Measurements from ENCODE around the gene TAC4. TPM values are rescaled to one million over a fixed set of nuclear protein-coding genes. Genes with fewer than 3 reads are reported as not detected.
A peak's percentile ranks its signal among the peaks of the same experiment; 100 is the strongest.

The TAC4 gene
- total RNA-seq, 1 donor from 2014 or later = not detected

DNA sequence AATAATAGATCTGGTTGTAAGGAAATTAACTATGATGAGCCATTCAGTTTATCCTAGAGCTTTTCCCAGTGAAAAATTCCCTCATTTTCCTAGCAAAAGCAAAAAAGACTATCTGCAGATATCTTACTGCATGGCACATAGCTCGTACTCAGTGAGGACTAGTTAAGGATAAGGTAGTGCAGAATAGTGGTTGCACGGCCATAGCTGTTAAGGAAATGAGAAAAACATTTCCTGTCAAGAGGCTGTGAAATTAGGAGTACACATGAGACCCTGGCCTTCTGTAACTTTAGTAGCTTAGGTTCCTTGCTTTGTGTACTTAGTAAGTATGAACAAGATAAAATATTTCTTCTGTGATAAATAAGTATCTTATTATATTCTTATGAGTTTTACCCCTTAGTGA lies 49.1 kb downstream of the TAC4 start:
- DNase-seq = no peak

DNA sequence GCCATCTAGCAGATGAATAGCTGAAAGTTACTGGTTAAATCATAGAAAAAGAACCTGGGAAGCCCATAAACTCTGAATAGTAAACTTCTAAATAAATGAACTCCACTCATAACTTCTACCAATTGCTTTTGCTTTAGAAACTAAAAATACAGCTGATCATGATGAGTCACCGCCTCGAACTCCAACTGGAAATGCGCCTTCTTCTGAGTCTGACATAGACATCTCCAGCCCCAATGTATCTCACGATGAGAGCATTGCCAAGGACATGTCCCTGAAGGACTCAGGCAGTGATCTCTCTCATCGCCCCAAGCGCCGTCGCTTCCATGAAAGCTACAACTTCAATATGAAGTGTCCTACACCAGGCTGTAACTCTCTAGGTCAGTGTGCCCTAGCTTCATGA lies 49.7 kb downstream of the TAC4 start:
- no peak for DNase-seq

DNA sequence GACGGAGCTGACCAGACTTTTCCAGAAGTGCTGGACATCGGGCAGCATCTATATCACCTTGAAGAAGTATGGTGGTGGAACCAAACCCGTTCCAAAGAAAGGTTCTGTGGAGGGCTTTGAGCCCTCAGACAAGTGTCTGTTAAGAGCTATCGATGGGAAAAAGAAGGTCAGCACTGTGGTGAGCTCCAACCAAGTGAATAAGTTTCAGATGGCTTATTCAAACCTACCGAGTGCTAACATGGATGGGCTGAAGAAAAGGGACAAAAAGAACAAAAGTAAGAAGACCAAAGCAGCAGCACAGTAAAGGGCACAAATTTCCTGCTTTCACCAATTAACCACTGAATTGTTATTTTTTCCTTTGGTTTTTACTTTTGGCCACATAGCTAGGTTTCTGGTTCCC lies 52.5 kb downstream of the TAC4 start:
- DNase-seq = no peak

DNA sequence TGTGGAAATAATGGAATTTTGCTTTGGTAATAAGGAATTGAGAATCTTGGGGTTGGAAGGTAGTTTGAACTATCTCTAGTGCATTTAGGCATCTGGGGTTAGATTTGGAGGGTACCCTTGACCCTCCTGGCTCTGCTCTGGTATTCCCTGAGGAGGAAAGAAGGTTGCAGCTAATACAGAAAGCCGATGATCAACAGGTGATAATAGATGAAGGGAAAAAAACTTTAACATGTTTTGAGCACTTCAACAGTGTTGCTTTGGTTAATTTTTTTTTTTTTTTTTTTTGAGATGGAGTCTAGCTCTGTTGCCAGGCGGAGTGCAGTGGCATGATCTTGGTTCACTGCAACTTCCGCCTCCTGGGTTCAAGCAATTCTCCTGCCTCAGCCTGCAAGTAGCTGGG lies 54.6 kb downstream of the TAC4 start:
- DNase-seq = no peak

DNA sequence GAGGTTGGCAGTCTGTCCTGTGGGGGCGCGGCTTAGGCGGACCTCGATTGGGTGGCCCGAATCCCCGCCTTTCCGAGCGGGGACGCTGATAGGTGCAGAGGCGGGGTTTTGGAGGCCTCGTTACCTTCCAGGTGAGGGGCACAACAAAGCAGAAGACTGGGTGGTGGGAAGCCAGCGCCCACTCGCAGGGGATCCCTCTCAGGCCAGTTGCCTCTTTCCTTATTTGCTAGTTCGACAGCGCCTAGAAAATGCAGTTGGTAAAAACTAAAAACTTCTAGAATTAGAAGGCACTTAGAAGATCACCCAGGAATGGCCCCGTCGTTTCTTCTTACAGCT lies 58.7 kb downstream of the TAC4 start:
- DNase-seq = no peak

DNA sequence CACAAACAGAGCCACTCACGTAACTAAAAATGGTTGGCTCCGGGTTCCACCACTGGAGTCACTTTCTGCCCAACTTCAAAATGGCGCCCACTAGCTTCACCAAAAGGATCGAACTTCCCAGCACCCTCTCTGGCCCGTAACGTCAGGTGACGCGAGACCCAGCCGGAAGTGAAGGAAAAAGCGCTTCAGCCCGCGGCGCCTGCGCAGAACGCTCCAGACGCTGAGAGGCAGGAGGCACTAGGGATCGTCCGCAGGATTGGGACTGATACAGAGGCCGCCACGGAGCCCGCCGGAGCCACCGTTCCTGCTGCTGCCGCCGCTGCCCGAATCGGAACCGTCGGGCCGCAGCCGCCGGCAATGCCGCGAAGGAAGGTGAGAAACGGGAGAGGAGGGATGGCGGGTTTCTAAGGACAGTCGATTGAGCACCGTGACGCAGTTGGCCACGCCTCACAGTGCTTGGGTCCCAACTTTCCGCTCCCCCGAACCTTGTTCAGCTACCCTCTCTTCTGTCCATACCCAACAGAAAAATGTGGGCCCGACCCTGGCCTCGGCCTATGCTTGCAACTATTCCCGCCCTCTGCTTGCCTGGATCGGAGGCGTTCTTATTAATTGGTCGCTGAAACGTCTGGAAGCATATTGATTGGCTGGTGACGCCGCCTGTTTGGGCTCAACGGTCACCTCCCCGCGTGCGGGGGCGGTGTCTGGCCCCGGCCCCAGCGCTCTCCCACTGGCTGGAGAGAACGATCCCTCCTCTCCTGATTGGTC lies 59.2 kb downstream of the TAC4 start, which contains the start of gene KAT7:
TSS of gene KAT7 (plus strand) at position 204 of the 765 bp plus-strand sequence. CDS start at position 358, 154 bp downstream.
- peak; percentile 100 for DNase-seq

Other genes starting within 250 kb of the TAC4 start
- 77.3 TPM for gene SPOP, start 170.0 kb downstream of the TAC4 start, total RNA-seq
- 33.5 TPM for gene SLC35B1, start 140.1 kb downstream of the TAC4 start, total RNA-seq
- gene FAM117A, start 83.9 kb downstream of the TAC4 start, total RNA-seq = 4.9 TPM
- gene KAT7, start 59.4 kb downstream of the TAC4 start, total RNA-seq = 35.6 TPM
- 2.3 TPM for gene DLX4, start 121.1 kb upstream of the TAC4 start, total RNA-seq
- 20.3 TPM for gene DLX3, start 147.2 kb upstream of the TAC4 start, total RNA-seq
- 37.2 TPM for gene ITGA3, start 208.0 kb upstream of the TAC4 start, total RNA-seq
- gene PDK2, start 247.3 kb upstream of the TAC4 start, total RNA-seq = 10.3 TPM

All from skin of body (tissue), 2 donors.